ENCODE data around the gene HTRA3.

Gene HTRA3

DNA sequence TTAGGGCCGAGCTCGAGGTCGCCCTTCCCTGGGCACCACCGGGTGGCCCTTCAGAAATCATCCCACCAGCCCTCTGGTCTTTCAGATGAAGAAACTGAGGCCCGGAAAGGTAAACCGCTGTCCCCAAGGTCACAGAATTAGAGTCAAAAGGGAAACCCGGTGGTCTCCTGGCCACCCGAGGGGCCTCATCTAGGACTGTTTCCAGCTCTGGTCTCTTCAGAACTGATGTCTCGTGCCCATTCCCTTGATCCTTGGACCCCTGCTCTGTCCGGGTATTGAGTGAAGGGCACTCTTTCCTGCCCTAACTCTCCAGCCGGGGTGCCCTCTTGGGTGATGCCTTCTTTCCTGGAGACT, 841 bp downstream of the HTRA3 start:
- no peak for DNase-seq

DNA sequence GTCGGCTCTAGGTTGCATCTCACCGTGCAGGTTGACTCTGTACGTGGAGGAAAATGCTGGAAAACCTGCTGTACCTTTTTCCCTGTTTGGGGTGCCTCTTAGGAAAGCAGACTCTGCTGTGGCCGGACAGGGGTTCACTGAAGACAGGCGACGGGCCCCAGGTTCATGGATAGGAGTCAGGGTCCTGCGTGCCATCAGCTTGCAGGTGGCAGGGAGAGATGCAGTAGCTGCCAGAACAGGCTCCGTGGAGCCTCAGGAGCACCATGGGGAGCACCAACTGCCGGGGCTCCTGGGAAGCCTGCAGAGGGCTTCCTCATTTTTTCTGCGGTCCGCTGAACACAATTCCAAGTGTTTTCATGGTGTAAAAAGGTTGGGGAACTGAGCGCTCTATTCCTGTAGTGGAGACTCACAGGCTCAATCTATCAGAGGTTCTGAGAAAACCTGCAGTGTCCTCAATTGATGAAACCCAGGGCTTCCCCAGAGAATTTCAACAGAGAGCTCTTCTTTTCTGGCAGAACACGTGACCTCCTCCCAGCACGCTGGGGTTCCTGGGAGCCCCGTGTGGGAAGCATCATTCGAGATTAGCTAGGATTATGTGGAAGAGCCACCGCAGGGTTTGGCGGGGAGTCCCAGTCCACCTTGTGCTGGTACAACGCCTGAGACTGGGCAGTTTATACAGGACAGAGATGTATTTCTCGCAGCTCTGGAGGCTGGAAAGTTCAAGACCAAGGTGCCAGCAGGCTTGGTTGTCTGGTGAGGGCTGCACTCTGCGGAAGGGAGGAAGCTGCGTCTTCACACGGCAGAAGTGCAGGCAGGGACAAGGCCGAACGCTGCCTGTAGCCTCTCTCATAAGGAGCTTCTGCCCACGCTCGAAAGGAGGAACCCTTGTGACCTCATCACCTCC, 1.6 kb downstream of the HTRA3 start:
- DNase-seq, result no peak

DNA sequence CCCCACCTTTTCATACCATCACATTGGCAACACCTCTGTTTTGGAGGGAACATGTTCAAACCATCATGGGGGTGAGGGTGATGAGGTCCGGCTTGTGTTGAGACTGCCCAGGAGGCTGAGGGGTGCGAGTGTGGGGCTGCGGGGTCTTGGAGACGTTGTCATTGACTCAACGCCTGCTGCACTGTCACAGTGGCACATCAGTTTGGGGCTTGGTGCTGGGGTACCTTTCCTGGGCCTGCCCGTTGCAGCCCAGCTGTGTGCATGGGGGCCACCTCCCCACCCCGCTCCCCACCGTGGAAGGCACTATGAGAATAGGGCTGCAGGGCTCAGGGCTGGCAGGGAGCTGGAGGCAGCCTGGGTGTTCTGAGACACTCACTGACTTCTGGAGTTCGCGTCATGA, 2.3 kb downstream of the HTRA3 start:
- DNase-seq, result no peak

DNA sequence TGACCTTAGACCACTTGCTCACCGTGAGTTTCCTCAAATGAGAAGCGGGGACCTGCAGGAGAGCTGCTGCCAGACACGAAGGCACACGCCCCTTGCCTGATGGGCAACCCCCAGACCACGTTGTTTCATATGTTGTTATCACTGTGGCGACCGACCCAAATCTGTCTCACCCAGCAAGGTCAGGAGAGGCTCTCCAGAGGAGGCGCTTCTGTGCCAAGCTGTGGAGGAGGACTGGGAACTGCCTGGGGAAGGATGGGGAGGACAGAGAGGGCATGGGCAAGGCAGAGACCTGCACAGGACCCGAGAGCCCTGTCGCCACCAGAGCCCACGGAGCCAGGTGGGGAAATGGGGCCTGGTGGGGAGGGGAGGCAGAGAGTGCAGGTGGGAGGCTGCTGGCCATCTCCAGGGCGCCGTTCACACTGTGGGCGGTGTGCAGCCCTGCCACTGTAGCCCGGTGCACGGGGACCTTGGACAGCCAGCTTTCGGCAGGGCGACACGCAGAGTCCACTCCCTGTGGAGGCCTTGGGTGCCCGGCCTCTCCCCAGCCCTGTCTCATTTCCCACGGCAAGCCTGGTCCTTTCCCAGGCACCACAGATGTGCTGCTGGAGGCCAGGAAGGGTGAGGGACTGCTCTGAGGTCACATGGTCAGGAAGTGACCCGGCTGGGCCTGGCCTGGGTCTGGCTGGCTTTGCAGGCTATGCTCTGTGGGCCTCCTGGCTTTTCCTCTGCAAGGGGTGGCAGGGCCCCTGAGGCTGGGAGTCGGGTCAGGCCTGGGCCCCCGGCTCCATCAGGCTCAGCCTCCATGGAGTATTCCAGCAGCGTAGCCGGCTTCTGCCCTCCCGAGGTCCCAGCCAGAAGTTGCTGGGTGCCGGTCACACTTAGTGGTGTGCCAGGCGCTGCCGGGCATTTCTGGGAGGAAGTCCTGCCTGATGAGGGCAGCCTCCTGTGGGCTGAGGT, 3.2 kb downstream of the HTRA3 start:
- DNase-seq, result no peak

DNA sequence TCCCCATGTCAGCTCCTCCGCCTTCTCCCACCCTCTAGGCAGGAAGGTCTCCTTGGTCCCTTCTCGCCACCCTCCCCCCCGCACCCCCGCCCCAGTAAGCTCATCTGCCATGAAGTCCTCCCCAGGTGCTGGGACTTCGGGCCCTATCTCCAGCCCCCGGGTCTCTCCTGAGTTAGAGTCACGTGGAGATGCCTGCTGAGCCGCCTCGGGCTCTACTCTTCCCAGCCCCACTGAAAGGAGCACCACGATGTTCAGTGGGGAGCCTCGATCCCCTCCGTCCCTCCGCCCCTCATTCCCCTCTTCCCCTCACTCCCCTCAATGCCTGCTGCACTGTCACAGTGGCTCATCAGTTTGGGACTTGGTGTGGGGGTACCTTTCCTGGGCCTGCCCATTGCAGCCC, 3.9 kb downstream of the HTRA3 start:
- DNase-seq, result no peak

DNA sequence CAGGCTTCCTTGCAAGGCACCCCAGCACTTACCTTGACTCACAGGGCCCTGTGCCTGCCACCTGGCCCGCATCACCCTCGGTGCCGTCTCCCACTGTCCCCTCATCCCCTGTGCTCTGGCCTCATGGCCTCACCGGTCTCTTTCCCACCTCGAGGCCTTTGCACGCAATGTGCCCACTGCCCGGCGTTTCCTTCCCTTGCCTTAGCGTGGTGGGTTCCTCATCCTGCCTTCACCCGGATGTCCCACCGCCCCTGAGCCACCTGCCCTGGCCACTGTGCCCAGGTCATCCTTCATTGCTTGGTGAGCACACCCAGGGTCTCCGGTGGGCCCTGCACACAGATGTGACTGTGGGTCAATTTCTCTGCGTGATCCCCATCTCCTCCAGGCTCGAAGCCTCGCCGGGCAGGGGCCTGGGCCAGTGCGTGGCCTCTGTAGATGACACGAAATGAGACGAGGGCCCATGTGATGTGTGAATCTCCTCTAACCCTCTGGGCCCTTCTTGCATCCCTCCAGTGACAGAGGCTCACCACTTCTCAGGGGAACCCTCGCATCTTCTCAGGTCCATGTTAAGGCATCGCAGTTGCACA, 4.6 kb downstream of the HTRA3 start:
- no peak for DNase-seq

DNA sequence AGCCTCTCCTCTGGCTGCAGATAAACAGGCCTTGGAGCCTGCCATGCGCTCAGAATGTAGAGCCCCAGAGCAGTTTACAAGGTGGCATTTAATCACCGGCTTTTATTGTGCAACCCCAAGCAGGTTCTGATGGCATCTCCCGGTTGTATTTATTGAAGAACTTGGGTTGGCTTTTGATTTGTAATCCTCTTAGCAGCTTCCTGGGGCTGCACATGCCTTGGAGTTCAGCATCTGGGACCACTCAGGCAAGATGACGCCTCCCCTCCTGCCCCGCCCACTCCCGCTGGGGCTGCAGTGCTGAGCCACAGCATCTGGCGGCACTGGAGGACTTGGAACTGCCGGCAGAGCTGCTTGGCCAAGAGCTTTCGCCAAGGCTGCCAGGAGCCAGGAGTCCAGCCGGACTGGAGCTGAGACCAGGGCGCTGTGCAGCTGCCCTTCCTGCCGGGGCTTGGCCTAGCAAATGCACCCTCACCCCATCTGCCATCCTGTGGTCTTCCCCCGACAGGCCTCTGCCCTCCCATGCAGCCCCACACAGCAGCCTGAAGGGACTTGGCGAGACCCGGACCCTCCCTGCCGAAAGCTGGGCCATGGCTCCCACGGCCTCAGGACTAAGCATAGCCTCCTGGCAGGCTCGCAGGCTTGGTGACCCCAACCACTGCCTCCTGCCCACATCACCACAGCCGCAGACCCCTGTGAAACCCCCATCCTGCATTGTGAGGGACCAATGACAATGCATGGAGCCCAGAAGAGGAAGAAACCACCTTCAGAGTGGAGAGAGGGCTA, 5.4 kb downstream of the HTRA3 start:
- no peak for DNase-seq

DNA sequence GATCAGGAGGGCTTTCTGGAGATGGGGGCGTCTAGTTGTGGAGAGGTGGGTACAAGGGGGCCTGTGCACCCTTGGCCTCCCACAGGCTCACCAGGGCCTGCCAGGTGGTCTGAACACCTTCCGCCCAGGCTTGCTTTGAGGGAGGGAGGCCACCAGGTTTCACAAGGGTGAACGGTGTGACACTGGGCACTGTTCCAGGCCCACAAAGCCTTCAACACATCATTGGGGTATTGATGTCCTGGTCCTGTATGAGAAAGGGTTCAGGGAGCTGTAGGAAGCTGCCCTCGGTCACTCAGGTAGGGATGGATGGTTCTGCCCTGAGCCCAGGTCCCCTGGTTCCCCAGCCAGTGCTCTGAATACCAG, 6.0 kb downstream of the HTRA3 start:
- no peak for DNase-seq

DNA sequence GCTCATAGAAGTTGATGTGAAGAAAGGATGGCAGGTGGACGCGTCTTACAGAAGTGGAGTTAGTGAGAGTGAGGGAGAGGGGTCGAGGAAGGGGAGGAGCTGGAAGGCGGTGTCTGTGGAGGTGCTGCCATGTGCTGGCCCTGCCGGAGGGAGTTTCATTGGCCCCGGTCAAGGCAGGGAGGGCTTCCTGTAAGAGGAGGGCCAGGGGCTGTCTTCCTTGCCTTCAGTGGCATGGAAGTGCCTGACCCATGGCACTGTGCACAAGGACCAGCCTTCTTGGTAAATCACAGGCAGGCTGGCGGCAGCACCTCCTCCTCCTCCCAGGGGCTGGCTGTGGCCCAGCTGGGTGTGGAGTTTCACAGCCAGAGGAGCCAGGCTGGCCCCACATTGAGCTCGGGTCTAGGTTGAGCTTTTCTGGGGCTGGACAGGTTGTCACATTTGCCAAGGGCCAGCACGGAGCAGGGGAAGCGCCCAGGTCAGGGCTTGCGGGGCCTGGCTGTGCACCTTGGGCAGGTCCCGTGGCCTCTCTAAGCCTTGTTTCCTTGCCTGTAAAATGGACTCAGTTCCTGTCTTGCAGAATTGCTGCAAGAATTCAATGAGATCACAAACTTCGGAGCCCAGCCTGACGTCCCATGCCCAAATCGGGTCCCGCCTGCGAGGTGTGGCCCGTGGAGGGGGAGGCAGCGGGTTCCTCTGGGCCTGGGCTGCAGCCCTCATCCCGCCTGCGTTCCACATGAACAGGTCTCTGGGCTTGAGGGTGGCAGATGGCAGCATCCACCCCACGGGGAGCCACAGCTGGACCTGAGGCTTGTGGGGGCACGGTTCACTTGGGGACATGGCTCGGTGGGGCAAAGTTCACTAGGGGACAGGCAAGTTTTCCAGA, 7.0 kb downstream of the HTRA3 start:
- no peak for DNase-seq

DNA sequence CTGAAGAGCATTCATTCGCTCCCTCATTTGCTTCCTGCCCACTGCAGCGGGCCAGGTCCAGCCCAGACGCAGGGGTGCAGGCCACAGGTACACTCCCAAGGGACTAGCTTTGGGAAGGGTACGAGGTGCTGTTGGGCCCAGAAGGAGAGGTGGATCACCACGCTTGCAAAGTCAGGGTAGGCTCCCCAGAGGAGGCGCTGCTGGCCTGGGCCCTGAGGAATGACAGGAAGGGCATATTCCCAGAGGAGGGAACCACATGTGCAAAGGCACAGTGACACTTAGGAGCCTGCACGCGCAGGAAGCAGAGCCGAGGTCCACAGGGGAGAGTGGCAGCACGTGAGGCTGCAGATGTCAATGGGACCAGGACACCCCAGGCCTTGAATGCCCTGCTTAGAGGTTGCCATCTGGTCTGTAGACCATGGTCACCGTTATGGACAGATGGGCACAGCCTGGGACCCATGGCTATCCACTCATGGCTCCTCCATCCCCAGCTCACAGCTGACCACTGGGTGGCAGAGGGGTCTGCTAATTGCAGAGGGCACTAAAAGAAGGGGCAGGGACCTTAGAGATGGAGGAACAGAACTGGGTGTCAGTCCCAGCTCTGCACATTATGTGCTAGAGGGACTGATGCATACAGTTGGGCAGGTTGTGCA, 7.9 kb downstream of the HTRA3 start:
- DNase-seq, result no peak

DNA sequence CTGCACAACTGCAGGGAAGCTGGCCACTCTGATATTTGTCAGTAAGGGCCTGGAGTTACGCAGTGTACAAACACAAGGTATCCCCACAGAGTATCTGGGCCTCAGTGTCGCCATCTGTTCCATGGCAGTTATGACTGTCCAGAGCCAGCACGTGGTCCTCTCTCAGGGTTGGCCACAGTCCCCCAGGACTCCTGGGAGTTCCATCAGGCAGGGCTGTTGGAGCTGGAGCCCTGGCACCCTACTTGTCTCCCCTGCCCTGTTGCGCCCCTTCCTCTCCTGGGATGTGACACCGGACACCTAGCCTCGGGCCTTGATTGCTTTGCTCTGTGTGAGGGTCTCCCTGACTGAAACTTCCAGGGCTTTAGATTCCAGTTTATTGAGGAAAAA, 8.4 kb downstream of the HTRA3 start:
- no peak for DNase-seq

DNA sequence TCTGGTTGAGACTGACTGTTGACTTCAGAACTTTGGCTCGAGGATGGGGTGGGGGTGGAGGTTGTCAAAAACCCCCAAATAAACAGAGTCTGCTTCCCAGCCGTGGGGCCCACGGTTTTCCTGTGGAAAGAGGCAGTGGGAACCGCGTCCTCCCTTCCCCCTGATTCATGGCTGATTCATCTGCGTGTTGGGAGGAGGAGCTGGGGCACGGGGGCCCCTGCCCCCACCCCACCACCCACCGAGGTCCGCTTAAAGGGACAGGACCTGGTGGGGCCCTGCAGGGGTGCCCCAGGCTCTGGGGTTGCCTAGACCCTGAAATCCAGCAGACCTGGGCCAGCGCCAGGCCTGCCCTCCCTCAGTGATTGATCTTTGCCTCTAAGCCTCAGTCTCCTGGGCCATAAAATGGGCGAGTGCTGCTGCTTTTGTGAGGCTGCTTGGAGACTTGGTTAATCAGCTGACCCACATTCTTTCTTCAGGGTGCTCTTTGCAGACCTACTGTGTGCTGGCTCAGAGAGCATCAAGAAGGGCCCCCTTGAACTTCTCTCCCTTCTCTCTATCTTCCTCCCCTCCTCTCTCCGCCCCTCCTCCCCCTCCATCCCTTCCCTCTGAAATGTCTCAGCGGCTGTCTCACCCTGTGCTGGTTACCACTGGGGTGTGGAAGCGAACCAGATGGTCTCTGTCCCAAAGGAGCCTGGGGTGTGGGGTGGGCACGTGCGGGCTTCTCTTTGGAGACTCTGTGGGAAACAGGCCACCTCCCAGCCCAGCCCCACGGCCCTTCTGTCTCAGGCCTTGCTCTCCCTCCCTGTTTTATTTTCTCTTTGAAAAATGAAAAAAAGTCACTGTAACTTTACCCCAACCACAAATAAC, 9.1 kb downstream of the HTRA3 start:
- no peak for DNase-seq

DNA sequence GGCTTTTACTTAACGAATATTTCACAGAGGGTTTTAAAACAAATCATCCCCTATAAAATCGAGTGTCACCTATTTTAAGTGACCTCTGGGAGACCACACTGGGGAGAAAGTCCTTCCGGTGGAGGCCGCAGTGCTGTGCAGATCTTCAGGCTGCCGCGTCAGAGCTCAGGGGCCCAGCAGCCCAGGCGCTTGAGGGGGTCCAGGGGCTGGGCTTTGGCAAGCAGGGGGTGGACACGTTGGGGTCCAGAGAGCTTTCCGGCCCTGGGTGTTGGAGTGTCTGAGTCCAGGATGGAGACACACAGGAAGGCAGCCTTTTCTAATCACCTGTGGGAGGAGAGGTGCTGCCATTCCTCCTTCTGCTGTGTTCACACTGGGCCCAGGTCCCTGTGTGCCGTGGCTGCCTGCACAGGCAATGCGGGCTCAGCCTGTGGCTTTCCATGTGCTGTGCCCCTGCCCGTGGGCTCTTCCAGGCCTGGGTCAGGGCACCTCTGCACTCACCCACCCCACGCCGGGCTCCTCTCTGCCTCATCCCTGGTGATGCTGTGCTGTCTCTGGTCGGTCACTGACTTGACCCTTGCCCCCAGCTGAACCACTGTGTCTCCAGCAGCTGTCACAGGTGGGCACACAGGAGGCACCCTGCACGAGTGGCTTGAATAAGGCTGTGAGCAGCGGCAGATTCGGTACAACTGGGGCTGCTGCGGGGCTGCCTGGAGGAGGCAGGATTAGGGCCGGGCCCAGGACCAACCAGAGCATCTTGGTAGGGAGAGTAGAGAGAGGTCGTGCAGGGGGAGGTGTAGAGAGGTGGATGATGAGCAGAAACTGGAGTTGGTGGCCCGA, 10.0 kb downstream of the HTRA3 start:
- no peak for DNase-seq

DNA sequence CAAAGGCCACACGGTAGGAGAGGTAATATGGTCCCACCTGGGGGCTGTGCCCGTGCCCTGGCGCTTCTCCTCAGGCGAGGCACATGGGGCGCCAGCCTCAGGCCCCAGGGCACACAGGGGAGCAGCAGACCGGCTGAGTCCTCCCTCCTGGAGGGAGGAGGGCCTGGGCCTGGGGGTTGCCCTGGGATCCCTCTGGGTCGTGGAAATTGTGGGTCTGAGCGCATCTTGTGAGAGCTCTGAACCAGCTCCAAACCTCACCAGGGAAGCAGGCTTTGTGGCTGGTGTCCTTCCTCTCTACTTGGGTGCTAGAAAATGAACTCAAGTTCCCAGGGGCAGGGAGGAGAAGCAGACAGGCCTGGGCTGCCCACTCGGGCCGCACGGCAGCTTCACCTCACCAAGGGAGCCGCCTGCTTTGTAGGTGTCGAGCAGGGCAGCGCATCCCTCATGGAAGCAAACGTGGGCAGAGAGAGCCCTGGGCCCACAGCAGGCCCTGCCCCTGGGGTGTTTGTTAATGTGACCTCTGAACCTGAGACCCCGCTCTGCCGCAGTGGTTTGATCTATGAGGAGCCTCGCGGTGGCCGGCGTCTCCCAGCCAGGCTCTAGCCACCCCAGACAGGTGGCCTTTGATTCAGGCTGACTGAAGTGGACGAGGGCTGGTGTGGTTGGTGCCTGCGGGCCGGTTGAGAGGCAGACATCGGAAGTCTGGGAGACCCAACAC, 10.8 kb downstream of the HTRA3 start:
- no peak for DNase-seq

DNA sequence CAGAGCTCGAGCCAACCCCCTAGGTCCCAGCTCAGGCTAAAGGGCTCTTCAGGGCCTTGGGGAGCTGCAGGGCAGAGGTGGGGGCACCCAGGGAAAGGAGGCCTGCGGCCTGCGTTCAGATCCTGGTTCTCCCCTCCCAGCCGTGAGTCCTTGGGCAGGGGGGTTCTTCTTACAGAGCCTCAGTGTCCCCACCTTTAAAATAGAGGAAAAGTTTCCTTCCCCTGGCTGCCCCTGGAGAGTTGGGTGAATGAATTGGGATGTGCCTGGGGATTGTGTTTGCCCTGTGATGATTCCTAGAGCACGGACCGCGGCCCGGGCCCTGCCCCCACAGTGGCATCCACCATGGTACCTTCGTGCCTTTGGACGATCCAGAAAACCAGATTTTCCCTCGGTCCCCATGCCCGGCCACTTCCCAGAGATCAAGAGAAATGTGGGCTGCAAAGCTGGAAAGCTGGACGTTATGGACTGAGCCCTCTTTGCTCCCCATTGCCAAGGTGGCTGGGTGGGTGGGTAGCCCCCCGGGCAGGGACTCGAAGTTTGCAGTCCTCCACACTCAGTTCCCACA, 11.4 kb downstream of the HTRA3 start:
- no peak for DNase-seq

DNA sequence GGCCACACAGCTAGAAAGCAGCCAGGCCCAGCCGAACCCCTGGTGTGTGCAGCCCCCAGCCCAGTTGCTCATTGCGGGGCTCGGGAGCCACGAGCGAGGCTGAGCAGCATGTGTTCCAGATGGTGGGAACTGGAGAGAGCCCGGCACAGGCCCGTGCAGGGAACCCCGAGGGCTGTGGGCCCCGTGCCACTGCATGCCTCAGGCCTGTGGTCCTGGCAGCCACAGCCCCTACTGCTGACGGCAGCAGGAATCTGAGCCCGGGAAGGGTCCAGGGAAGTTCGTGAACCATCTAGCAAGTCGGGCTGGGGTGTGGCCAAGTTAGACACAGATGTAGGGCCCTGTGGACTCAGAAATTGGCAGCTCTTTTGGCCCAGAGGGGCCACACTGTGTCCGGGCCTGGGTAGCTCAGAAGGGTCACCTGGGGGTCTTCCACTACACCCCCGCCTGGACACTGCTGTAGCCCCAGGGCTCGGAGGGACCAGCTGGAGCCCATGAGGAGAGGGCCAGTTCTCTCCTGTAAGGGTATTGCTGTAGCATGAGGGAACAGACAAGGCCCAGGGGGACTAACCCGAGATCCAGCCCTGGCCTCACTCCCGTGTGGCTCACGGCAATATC, 12.1 kb downstream of the HTRA3 start:
- no peak for DNase-seq

DNA sequence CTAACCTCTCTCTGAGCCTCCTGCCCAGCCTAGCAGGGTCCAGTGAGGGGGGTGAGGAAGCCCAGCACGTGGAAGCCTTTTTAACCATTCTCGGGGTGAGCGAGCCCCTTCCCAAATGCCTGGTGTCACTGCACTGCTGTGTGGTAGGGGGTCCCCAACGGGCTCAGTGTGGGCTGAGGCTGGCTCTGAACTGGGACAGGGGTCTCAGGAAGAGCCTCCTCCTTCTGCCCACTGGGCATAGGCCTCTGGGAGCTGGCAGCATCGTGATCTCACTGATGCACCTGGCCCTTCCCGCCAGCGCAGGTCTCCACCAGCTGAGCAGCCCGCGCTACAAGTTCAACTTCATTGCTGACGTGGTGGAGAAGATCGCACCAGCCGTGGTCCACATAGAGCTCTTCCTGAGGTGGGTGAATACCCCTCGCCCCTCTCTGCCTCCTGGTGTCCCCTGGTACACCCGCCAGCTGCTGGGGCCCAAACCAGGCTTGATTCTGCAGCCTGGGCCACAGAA, 12.6 kb downstream of the HTRA3 start:
- DNase-seq, result no peak

DNA sequence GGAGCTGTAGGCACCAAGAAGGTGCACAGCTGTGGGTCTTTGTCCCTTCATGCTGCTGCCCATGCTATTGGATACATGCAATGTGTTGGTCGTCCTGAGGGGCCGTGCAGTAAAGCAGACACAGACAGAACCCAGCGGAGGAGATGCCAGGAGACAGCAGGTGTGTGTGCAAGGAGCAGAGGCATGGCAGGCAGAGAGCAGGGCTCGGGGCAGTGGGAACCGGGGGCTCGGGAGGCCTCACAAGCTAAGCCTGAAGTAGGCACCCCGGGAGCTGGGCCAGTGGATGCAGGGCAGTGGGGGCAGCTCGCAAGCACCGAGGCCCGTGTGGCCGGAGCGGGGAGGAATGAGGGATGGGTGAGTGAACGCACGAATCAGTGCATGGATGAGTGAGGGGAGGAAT, 13.2 kb downstream of the HTRA3 start:
- no peak for DNase-seq
